Skin epidermis (tissue), 12 donors: ENCODE data around the gene C6orf89.
A peak's percentile ranks its signal among the peaks of the same experiment; 100 is the strongest.

ENCODE experiments used
- H3K27ac ChIP-seq, 21 experiments: fragments of 200-600 bp; sonication (generic) in 11 of 21; one replicate each; pipeline ENCODE4 v1.5.0; 2020; ENCODE audit warnings: mild to moderate bottlenecking in 3 of 21, inconsistent platforms in 2 of 21, moderate library complexity in 2 of 21
- H3K4me3 ChIP-seq, 7 experiments: fragments of 200-600 bp; sonication (generic) in 2 of 7; one replicate each; pipeline ENCODE4 v1.5.0; 2020; ENCODE audit warnings: inconsistent platforms in 2 of 7, mild to moderate bottlenecking in 2 of 7, moderate library complexity in 1 of 7

The C6orf89 gene

DNA sequence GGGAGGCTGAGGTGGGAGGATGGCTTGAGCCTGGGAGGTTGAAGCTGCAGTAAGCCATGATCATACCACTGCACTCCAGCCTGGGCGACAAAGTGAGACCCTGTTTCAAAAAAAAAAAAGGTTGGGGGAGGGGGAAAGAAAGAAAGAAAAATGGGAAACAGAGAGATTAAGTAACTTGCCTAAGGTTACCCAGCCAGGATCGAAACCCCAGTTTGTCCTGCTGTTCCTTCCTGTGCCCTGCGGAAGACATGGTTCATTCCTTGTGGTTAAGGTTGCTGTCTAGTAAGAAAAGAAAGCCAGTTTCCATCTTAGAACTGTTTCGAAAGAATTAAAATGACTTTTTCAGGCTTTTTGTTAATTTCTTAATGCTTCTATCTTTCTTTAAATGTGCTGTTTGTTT, 29.8 kb downstream of the C6orf89 start:
- Histone ChIP-seq H3K27ac (no peak overlapping the region), H3K4me3 (no peak overlapping the region)

DNA sequence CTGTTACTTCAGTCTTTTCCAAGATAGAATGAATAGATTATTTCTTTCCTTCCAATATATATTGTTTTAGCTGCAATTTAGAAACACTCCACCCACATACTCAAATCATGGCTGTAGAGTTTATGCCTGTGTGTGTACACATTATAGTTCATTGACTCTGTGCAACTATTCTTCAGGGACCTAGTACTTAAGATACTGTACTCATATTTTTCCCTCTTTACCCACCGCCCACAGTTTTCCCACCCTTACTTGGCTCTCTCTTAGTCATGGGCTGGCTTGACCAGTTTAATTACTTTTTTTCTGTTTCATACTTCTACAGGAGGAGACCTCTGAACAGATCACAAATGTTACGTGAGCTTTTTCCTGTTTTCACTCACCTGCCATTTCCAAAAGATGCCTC, 30.4 kb downstream of the C6orf89 start:
- no peak overlapping the region for H3K4me3 ChIP-seq
- H3K27ac ChIP-seq = peak overlapping the region in 3 of 21 experiments; percentile 40 to 74 (median 66)

DNA sequence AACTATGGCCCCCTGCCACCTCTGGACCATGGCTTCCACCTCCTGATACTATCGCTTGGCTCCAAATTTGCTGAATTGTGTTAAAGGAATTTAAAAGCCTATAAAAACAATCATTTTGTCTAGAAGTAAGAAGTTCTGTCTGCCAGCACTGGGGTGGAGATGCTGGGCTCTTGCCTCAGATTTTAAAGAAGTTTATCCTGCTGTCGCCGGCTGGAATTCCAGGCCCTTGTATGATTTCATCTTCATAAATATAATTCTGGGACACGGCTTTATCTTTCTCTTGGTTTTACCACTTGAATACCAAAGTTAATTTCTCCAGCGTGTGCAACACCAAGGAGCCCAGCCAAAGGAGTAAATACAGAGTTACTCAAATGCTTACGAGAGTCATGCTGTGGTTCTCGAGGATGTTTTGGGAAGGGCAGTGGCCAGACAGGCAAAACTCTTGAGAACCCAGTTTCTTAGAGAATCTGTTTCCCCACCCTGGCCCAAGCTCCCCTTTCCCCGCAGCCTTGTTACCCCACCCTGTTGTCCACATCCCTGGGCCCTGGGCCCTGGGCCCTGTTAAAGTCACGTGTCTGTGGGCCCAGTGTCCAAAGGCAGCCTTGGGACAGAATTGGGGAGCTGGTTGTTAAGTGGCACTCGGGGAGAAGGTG, 31.9 kb downstream of the C6orf89 start:
- Histone ChIP-seq H3K4me3 (no peak overlapping the region), H3K27ac (peak overlapping the region in 15 of 21 experiments; percentile 1 to 79 (median 63))

GRCh38 chr6:36920049-36920448, 34.3 kb downstream of the C6orf89 start:
- peak overlapping the region in 6 of 21 experiments; percentile 8 to 76 (median 49) for H3K27ac ChIP-seq
- H3K4me3 ChIP-seq = no peak overlapping the region

DNA sequence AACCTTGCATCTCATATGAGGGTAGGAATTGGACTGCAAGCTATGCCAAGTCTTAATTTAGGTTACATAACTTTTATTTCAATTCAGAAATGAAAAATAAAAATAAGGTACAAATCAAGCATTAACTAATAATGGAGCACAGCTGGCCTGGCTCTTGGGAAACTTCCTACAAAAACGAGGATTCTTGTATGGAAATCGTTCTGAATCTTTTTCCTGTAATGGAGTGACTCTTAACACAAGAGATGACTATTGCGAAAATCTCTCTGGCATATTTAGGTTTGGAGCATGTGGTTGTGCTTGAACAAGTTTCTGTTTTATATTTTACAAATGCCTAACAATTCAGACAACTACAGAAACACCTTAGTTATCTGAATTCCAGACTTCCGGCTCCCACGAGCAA, 34.8 kb downstream of the C6orf89 start:
- Histone ChIP-seq H3K27ac (peak overlapping the region in 5 of 21 experiments; percentile 44 to 79 (median 62)), H3K4me3 (no peak overlapping the region)

- H3K27ac ChIP-seq = peak overlapping the region in 3 of 21 experiments; percentile 24 to 67 (median 26)
- no peak overlapping the region for H3K4me3 ChIP-seq
Measured at GRCh38 chr6:36924131-36924530, 38.4 kb downstream of the C6orf89 start.

DNA sequence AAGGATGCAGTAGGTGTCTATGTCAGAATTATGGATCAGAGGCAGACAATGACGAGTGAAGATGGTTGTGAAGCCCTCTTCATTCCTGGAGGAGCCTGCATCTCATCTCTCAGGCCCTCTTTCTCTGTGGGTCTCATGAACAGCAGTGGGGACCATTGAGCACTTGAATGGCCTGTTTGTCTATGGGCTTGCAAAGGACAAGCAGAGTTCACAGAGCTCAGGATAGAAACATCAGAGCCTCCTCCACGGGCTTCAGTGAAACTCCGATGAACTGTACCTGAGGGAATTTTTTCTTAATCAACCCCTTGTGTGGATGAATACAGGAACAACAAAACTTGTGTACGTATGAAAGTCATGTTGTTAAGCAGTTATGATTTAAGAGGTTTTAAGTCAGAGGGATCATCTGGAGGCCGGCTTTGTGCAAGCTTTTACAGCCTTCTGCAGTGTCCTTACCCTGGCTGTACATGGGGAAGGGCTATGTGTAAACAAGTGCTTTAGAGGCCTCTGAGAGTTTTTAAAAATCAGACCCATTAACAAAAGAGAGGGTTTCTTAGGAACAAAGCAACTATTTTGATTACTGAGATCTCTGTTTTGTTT, 39.1 kb downstream of the C6orf89 start:
- Histone ChIP-seq H3K27ac (no peak overlapping the region), H3K4me3 (no peak overlapping the region)

- Histone ChIP-seq H3K4me3 (no peak overlapping the region), H3K27ac (peak overlapping the region in 1 of 21 experiments; percentile 21)
Measured at GRCh38 chr6:36925809-36926208, 40.1 kb downstream of the C6orf89 start.

GRCh38 chr6:36926708-36927513, 41.2 kb downstream of the C6orf89 start:
- peak overlapping the region in 4 of 21 experiments; percentile 7 to 64 (median 61) for H3K27ac ChIP-seq
- no peak overlapping the region for H3K4me3 ChIP-seq

- H3K27ac ChIP-seq = peak overlapping the region in 10 of 21 experiments; percentile 6 to 64 (median 47)
- no peak overlapping the region for H3K4me3 ChIP-seq
Measured at GRCh38 chr6:36927691-36928546, 42.2 kb downstream of the C6orf89 start.

- Histone ChIP-seq H3K4me3 (no peak overlapping the region), H3K27ac (peak overlapping the region in 9 of 21 experiments; percentile 6 to 64 (median 46))
Measured at GRCh38 chr6:36928547-36928918, 42.8 kb downstream of the C6orf89 start.

DNA sequence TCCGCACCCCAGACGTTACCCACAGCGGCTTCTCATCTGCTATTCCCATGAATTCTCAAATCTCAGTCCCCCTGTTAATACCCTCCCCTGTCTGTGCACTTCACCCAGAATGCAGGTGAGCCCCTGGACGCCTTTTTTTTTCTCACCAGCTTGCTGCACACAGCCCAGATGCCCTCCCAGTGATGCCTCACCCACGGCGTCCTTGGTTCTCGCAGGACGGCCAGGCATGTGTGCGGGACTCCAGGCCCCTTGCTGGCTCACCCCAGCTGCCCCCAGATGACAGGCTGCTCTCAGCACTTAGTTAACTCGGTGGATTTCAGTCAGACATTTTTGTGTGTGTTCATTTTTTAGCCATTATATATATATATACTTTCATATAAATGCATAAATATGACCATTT, 43.4 kb downstream of the C6orf89 start:
- peak overlapping the region in 5 of 21 experiments; percentile 6 to 48 (median 26) for H3K27ac ChIP-seq
- H3K4me3 ChIP-seq = no peak overlapping the region

DNA sequence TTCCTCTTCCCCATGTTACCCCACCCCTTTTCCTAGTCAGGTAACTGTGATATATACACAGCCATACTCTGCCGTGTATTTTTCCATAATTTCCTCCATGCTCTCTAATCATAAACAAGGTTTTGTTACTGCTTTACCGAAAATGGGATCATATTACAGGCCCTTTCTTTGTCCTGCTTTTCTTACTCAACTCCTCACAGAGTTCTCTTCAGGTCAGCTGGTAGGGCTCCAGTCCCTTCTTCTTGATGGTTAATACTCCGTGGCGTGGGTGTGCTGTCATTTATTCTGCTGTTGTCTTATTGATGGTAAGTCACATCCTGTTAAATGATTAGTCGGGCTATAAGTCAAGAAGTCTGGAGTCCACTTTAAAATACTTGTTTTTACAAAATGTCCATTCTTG, 43.9 kb downstream of the C6orf89 start:
- Histone ChIP-seq H3K4me3 (no peak overlapping the region), H3K27ac (peak overlapping the region in 4 of 21 experiments; percentile 12 to 56 (median 32))

GRCh38 chr6:36930483-36930882, 44.7 kb downstream of the C6orf89 start:
- H3K27ac ChIP-seq = peak overlapping the region in 4 of 21 experiments; percentile 12 to 72 (median 36)

DNA sequence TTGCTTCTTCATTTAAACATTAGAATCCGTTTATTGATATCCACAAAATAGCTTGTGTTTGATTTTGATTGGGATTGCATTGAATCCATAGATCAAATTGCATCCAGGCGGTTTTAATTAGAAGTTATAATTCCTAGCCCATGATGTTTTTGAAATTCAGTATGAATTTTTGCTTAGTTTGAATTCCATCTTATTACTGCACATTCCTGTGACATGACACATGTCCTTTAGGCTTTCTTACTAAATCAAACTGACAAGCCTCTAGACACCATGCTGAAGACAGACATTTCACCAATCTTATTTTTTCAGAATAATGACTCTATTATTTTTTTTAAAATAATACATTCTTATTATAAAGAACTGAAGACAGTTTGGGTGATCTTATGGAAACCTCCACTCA, 47.4 kb downstream of the C6orf89 start:
- H3K27ac ChIP-seq = no peak overlapping the region
- no peak overlapping the region for H3K4me3 ChIP-seq

More at GRCh38 chr6:36930483-36930882, 44.7 kb downstream of the C6orf89 start:
- H3K4me3 ChIP-seq = no peak overlapping the region

GRCh38 chr6:36933519-36933918, 47.8 kb downstream of the C6orf89 start:
- Histone ChIP-seq H3K4me3 (no peak overlapping the region), H3K27ac (peak overlapping the region in 1 of 21 experiments; percentile 12)

DNA sequence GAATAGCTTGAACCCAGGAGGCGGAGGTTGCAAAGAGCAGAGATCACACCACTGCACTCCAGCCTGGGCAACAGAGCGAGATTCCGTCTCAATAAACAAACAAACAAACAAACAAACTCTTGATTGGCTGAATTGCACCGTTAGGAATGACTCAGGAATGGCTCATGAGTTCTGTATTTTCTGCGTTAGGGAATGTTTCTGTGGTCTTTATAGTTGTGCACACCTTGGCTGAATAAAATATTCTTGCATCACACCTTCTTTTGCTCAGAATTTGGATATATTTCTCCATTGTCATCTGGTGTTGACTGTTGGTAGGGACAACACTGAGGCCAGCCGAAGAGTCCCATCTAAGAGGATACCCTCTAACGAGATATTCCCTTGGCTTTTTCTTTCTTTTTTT, 49.1 kb downstream of the C6orf89 start:
- no peak overlapping the region for H3K4me3 ChIP-seq

DNA sequence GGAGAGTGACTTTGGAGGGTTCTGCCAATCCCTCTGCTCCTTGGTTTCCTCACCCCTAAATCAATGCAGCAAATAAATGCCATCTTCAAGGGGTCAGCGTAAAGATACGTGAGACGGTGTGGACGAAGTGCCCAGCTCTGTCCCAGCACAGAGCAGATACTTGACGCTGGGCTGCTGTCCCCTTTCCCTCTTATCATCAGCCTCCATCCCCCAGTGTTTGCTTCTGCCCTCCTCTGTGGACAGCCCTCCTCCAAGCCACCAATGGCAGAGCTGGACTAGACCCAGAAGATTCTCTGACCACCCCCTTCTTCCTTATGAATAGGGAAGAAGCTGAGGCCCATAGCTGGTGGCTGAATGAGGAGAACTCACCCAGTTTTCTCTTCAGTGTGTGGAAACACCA, 51.1 kb downstream of the C6orf89 start:
- H3K4me3 ChIP-seq = no peak overlapping the region
- no peak overlapping the region for H3K27ac ChIP-seq

More for the DNA sequence above, 49.1 kb downstream of the C6orf89 start:
- H3K27ac ChIP-seq = no peak overlapping the region

DNA sequence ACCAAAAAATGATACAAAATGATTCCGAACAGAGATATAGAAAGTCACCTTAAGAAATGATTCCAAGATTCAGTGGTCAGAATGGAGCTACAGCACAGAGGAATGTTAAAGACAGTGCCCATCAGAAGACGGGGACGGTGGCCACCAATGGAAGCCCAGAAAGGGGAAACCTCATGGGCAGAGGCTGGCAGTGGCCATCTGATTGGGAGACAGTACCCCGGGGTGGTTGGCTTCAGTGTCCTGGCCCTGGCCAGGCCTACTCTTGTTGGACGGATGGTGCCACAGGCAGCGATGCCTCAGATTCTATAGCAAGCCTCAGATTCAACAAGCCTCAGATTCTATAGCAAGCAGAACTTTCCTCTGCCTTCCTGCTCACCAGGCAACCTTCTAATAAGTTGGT, 52.1 kb downstream of the C6orf89 start:
- H3K4me3 ChIP-seq = no peak overlapping the region
- no peak overlapping the region for H3K27ac ChIP-seq

- Histone ChIP-seq H3K4me3 (no peak overlapping the region), H3K27ac (no peak overlapping the region)
Measured at GRCh38 chr6:36938536-36938935, 52.8 kb downstream of the C6orf89 start.
